HG02798 (cell line): ENCODE data around the gene TECTB.
"Not testable (repeated sequence)": the region's sequence is repeated elsewhere in the genome, so short reads cannot be mapped to it uniquely, and the experiment has no call there.

Experiments
- ATAC-seq: cut with Tn5 transposase; IDR thresholded peaks from one replicate; pipeline ENCODE4 v1.9.1; 2021; ENCODE audit warnings: mild to moderate bottlenecking; ENCODE audit not compliant: unreplicated experiment, poor library complexity

TECTB gene

GRCh38 chr10:112283100-112283499, at the start of gene TECTB:
TECTB (plus strand) TSS chr10:112283400; CDS start chr10:112283735, 335 bp downstream.
- ATAC-seq: no peak

- no peak for ATAC-seq
Observed at GRCh38 chr10:112235141-112235540, 48.1 kb upstream of the TECTB start.

GRCh38 chr10:112235920-112236319, 47.3 kb upstream of the TECTB start:
- ATAC-seq: no peak

- ATAC-seq: no peak
Observed at GRCh38 chr10:112236486-112236885, 46.7 kb upstream of the TECTB start.

- no peak for ATAC-seq
Observed at GRCh38 chr10:112239347-112239746, 43.9 kb upstream of the TECTB start.

- ATAC-seq: no peak
Observed at GRCh38 chr10:112240441-112240840, 42.8 kb upstream of the TECTB start.

- no peak for ATAC-seq
Observed at GRCh38 chr10:112241651-112242341, 41.4 kb upstream of the TECTB start.

GRCh38 chr10:112242769-112243168, 40.4 kb upstream of the TECTB start:
- ATAC-seq: no peak

GRCh38 chr10:112243713-112244112, 39.5 kb upstream of the TECTB start:
- no peak for ATAC-seq

- ATAC-seq: no peak
Observed at GRCh38 chr10:112244197-112244596, 39.0 kb upstream of the TECTB start.

- no peak for ATAC-seq
Observed at GRCh38 chr10:112247791-112248190, 35.4 kb upstream of the TECTB start.

GRCh38 chr10:112248584-112249295, 34.5 kb upstream of the TECTB start:
- no peak for ATAC-seq

- ATAC-seq: no peak
Observed at GRCh38 chr10:112249722-112250121, 33.5 kb upstream of the TECTB start.

GRCh38 chr10:112250555-112250954, 32.6 kb upstream of the TECTB start:
- no peak for ATAC-seq

- ATAC-seq: not testable (repeated sequence)
Observed at GRCh38 chr10:112251238-112251637, 32.0 kb upstream of the TECTB start.

GRCh38 chr10:112258407-112258806, 24.8 kb upstream of the TECTB start:
- no peak for ATAC-seq

GRCh38 chr10:112259688-112260087, 23.5 kb upstream of the TECTB start:
- no peak for ATAC-seq

GRCh38 chr10:112260831-112261230, 22.4 kb upstream of the TECTB start:
- ATAC-seq: no peak

- ATAC-seq: no peak
Observed at GRCh38 chr10:112261281-112261822, 21.8 kb upstream of the TECTB start.

GRCh38 chr10:112262546-112262945, 20.7 kb upstream of the TECTB start:
- no peak for ATAC-seq

GRCh38 chr10:112265745-112266144, 17.5 kb upstream of the TECTB start:
- no peak for ATAC-seq

- no peak for ATAC-seq
Observed at GRCh38 chr10:112269266-112269665, 13.9 kb upstream of the TECTB start.
